Lung (tissue), 12 donors: ENCODE results near the gene IQCF6. TPM values are rescaled to one million over a fixed set of nuclear protein-coding genes. Genes with fewer than 3 reads are reported as not detected.
"Not testable (repeated sequence)": the region's sequence is repeated elsewhere in the genome, so short reads cannot be mapped to it uniquely, and the experiment has no call there.

Source experiments
- ATAC-seq: fragments of 200-7000 bp; cut with Tn5 transposase; one replicate; pipeline ENCODE4 v1.9.1; 2020; ENCODE audit warnings: moderate number of reproducible peaks; ENCODE audit not compliant: insufficient read depth, low FRiP score
- DNase-seq, 3 donors: peaks; one replicate each; pipeline ENCODE4 v3.0.0-alpha.2; 2013 to 2017
- H3K27ac ChIP-seq, 2 donors: one replicate each; pipeline ENCODE4 v1.5.1; 2013; ENCODE audit warnings: mild to moderate bottlenecking in 2 of 2, moderate library complexity in 2 of 2, control low read depth in 1 of 2, inconsistent platforms in 1 of 2, low read depth in 1 of 2, low read length in 1 of 2
- H3K27me3 ChIP-seq, 3 donors: one replicate each; pipeline ENCODE4 v1.5.1; 2013; ENCODE audit warnings: low read length in 2 of 3; ENCODE audit not compliant: control insufficient read depth in 3 of 3, insufficient read depth in 3 of 3
- H3K36me3 ChIP-seq, 4 donors: one replicate each; pipeline ENCODE4 v1.5.1; 2013; ENCODE audit warnings: low read length in 4 of 4, mild to moderate bottlenecking in 1 of 4, moderate library complexity in 1 of 4; ENCODE audit not compliant: control insufficient read depth in 4 of 4, insufficient read depth in 4 of 4
- H3K4me1 ChIP-seq, 5 donors: one replicate each; pipeline ENCODE4 v1.5.1; 2013; ENCODE audit warnings: low read length in 5 of 5, mild to moderate bottlenecking in 2 of 5, moderate library complexity in 1 of 5; ENCODE audit not compliant: control insufficient read depth in 5 of 5, insufficient read depth in 5 of 5
- H3K4me3 ChIP-seq: one replicate; pipeline ENCODE4 v1.5.1; 2013; ENCODE audit warnings: mild to moderate bottlenecking, control low read depth, moderate library complexity
- H3K9ac ChIP-seq, 2 donors: one replicate each; pipeline ENCODE4 v1.5.1; 2013; ENCODE audit warnings: low read length in 2 of 2, control low read depth in 1 of 2; ENCODE audit not compliant: insufficient read depth in 1 of 2
- H3K9me3 ChIP-seq, 4 donors: one replicate each; pipeline ENCODE4 v1.5.1; 2013; ENCODE audit warnings: low read length in 3 of 4, mild to moderate bottlenecking in 1 of 4, moderate library complexity in 1 of 4; ENCODE audit not compliant: control insufficient read depth in 4 of 4, insufficient read depth in 3 of 4
- CTCF ChIP-seq: IDR thresholded peaks from 2 replicates; pipeline ENCODE4 v1.5.1; 2012; ENCODE audit warnings: mild to moderate bottlenecking; ENCODE audit errors: control extremely low read depth, extremely low read depth
- WGBS, 2 donors: extraction: QIAGEN DNeasy Blood & Tissue Kit; methylation state at CpG; one replicate each; pipeline ENCODE4 v1.1.7; 2013; 5-methylcytosine and 5-hydroxymethylcytosine counted together
- polyA plus RNA-seq, 2 donors: library from polyadenylated mRNA; stranded (reverse); fragments of 200-250 nt; gene quantifications; one replicate each; pipeline ENCODE4 v1.2.1, GENCODE V29; 2013
- total RNA-seq, 2 donors: library from RNA; depleted of rRNA in 1 of 2; stranded (reverse); fragments of >200 nt in 1 of 2; gene quantifications; one replicate each; pipeline ENCODE4 v1.2.1, GENCODE V29; 2014 to 2021
- donor health status: control.
- donor health status: control.
- donor health status: Bipolar disorder and iron deficiency.
- donor health status: healthy.
- donor health status: DM: yes; HTN: yes; CAD: no.

IQCF6 gene
- total and polyA plus RNA-seq, 4 donors = not detected

GRCh38 chr3:51796854-51797253 lies 17.8 kb upstream of the IQCF6 start:
- Histone ChIP-seq H3K4me1 (no peaks in the 10 kb centered on the region), H3K4me3 (no peak overlapping the region), H3K9ac (no peak overlapping the region), H3K9me3 (no peaks in the 10 kb centered on the region), H3K27me3 (peaks cover 0 to 10% (median 6%) of the 10 kb centered on the region in 3 donors), H3K36me3 (no peaks in the 10 kb centered on the region), H3K27ac (no peak overlapping the region)
- no peak for ATAC-seq
- TF ChIP-seq CTCF = no peak
- WGBS, 2 donors = 92 to 93% methylated on average over 1 of the region's 1 CpG
- no peak for DNase-seq

- no peak overlapping the region for H3K27ac ChIP-seq
- WGBS, 2 donors = 64 to 75% methylated on average over 2 of the region's 2 CpGs
- TF ChIP-seq CTCF = no peak
- no peak overlapping the region for H3K9ac ChIP-seq
- no peak overlapping the region for H3K4me3 ChIP-seq
- H3K9me3 ChIP-seq = no peaks in the 10 kb centered on the region
- H3K4me1 ChIP-seq = no peaks in the 10 kb centered on the region
- DNase-seq = no peak
- H3K36me3 ChIP-seq = no peaks in the 10 kb centered on the region
- H3K27me3 ChIP-seq = peaks cover 0 to 10% (median 6%) of the 10 kb centered on the region in 3 donors
- no peak for ATAC-seq
Observed at GRCh38 chr3:51794206-51794605, 15.2 kb upstream of the IQCF6 start.

- no peak for ATAC-seq
- TF ChIP-seq CTCF = no peak
Observed at GRCh38 chr3:51792206-51792605, 13.2 kb upstream of the IQCF6 start.

GRCh38 chr3:51789437-51789836 lies 10.4 kb upstream of the IQCF6 start:
- Histone ChIP-seq H3K4me3 (no peak overlapping the region), H3K9ac (no peak overlapping the region), H3K27ac (no peak overlapping the region), H3K36me3 (no peaks in the 10 kb centered on the region), H3K27me3 (no peaks in the 10 kb centered on the region), H3K4me1 (no peaks in the 10 kb centered on the region), H3K9me3 (no peaks in the 10 kb centered on the region)
- TF ChIP-seq CTCF = no peak
- DNase-seq (no peak), ATAC-seq (no peak)
- 83% methylated on average over 1 of the region's 1 CpG for WGBS, 2 donors

More at GRCh38 chr3:51792206-51792605, 13.2 kb upstream of the IQCF6 start:
- Histone ChIP-seq H3K27me3 (peaks cover 0 to 10% (median 6%) of the 10 kb centered on the region in 3 donors), H3K4me3 (no peak overlapping the region), H3K27ac (no peak overlapping the region), H3K36me3 (no peaks in the 10 kb centered on the region), H3K4me1 (no peaks in the 10 kb centered on the region), H3K9ac (no peak overlapping the region), H3K9me3 (no peaks in the 10 kb centered on the region)
- DNase-seq = no peak
- 84 to 93% methylated on average over 7 of the region's 7 CpGs for WGBS, 2 donors

- H3K27me3 ChIP-seq, H3K9me3 ChIP-seq, ATAC-seq, H3K4me3 ChIP-seq, H3K9ac ChIP-seq, H3K27ac ChIP-seq, DNase-seq, H3K36me3 ChIP-seq, H3K4me1 ChIP-seq: not testable (repeated sequence)
Observed at GRCh38 chr3:51787576-51787975, 8.5 kb upstream of the IQCF6 start.
